B cell (primary cell): ENCODE measurements around the gene ACCS. TPM values are rescaled to one million over a fixed set of nuclear protein-coding genes. Genes with fewer than 3 reads are reported as not detected.

ENCODE experiments used
- ATAC-seq: fragments of 200-7000 bp; cut with Tn5 transposase; one replicate; pipeline ENCODE4 v1.10.0; 2021; ENCODE audit warnings: low read depth, mild to moderate bottlenecking, moderate number of reproducible peaks, moderate library complexity
- CTCF ChIA-PET: fragments of 350-600 bp; sonication (Branson Sonifier 250); formaldehyde crosslinking; loops from one replicate; lab custom pipeline; 2021; ENCODE audit warnings: antibody characterized with exemption, inconsistent platforms; lab: Charles Lee
- POLR2A ChIA-PET: fragments of 350-600 bp; sonication (Branson Sonifier 250); formaldehyde crosslinking; loops from one replicate; lab custom pipeline; 2021; ENCODE audit warnings: antibody characterized with exemption; lab: Charles Lee
- DNase-seq: peaks from one replicate; pipeline ENCODE4 v3.0.0; 2013
- H2AFZ ChIP-seq: 2 replicates; pipeline ENCODE4 v1.6.1; 2012; ENCODE audit warnings: mild to moderate bottlenecking, low read depth, low read length; ENCODE audit not compliant: insufficient read depth, poor library complexity, severe bottlenecking
- H3K27ac ChIP-seq, 2 donors: 1 replicate in 1 of 2; 2 replicates in 1 of 2; pipeline ENCODE4 v1.5.1; 2012 to 2013; ENCODE audit warnings: low read length in 2 of 2, mild to moderate bottlenecking in 2 of 2, moderate library complexity in 1 of 2
- H3K27me3 ChIP-seq, 4 experiments: fragments of 200-600 bp in 1 of 4; sonication (generic) in 1 of 4; replicated peaks in 1 of 4; 1 replicate in 2 of 4; 2 replicates in 2 of 4; pipeline versions ENCODE4 v1.6.1 to v1.7.0; 2013 to 2016; ENCODE audit warnings: low read length in 3 of 4, mild to moderate bottlenecking in 2 of 4, mixed read lengths in 1 of 4, moderate library complexity in 1 of 4; ENCODE audit not compliant: insufficient read depth in 4 of 4, control insufficient read depth in 3 of 4; ENCODE audit errors: control extremely low read depth in 1 of 4
- H3K36me3 ChIP-seq, 2 experiments: replicated peaks in 1 of 2; 1 replicate in 1 of 2; 2 replicates in 1 of 2; pipeline versions ENCODE4 v1.6.1 to v1.7.1; 2013; ENCODE audit warnings: low read length in 1 of 2; ENCODE audit not compliant: insufficient read depth in 2 of 2, control insufficient read depth in 1 of 2; ENCODE audit errors: control extremely low read depth in 1 of 2, extremely low read depth in 1 of 2
- H3K4me1 ChIP-seq, 2 donors: fragments of 200-600 bp in 1 of 2; sonication (generic) in 1 of 2; 1 replicate in 1 of 2; 2 replicates in 1 of 2; pipeline versions ENCODE4 v1.5.1 to v1.6.1; 2013 to 2017; ENCODE audit warnings: low read length in 2 of 2; ENCODE audit not compliant: control insufficient read depth in 2 of 2, insufficient read depth in 2 of 2
- H3K4me2 ChIP-seq: replicated peaks from 2 replicates; pipeline ENCODE3; 2012; ENCODE audit warnings: mild to moderate bottlenecking, low read depth, low read length; ENCODE audit not compliant: poor library complexity, severe bottlenecking
- H3K4me3 ChIP-seq, 5 experiments: fragments of 200-600 bp in 1 of 5; sonication (generic) in 1 of 5; 1 replicate in 3 of 5; 2 replicates in 2 of 5; pipeline versions ENCODE4 v1.5.1 to v1.7.0; 2011 to 2016; ENCODE audit warnings: low read length in 4 of 5, mild to moderate bottlenecking in 4 of 5, low read depth in 2 of 5, control low read depth in 1 of 5, moderate library complexity in 1 of 5; ENCODE audit not compliant: insufficient read depth in 1 of 5; ENCODE audit errors: control extremely low read depth in 1 of 5, extremely low read depth in 1 of 5
- H3K79me2 ChIP-seq: fragments of 200-600 bp; sonication (generic); one replicate; pipeline ENCODE4 v1.6.0; 2016; ENCODE audit warnings: low read length; ENCODE audit not compliant: control insufficient read depth, insufficient read depth
- H3K9ac ChIP-seq: fragments of 200-600 bp; sonication (generic); 2 replicates; pipeline ENCODE4 v1.6.1; 2017; ENCODE audit warnings: mild to moderate bottlenecking, low read length, moderate library complexity
- H3K9me3 ChIP-seq, 3 donors: one replicate each; pipeline versions ENCODE4 v1.6.1 to v1.7.1; 2013; ENCODE audit warnings: low read length in 2 of 3; ENCODE audit not compliant: control insufficient read depth in 2 of 3, insufficient read depth in 1 of 3; ENCODE audit errors: control extremely low read depth in 1 of 3
- H4K20me1 ChIP-seq: 2 replicates; pipeline ENCODE4 v1.6.0; 2012; ENCODE audit warnings: mild to moderate bottlenecking, low read length; ENCODE audit not compliant: insufficient read depth, control insufficient read depth, poor library complexity, severe bottlenecking
- H3K27ac Mint-ChIP-seq: one replicate; pipeline ENCODE4 v1.8.0; 2021; ENCODE audit warnings: mixed read lengths
- H3K27me3 Mint-ChIP-seq: one replicate; pipeline ENCODE4 v1.8.0; 2021; ENCODE audit warnings: mixed read lengths
- H3K4me1 Mint-ChIP-seq: one replicate; pipeline ENCODE4 v1.8.0; 2021; ENCODE audit warnings: mixed read lengths
- H3K4me3 Mint-ChIP-seq: one replicate; pipeline ENCODE4 v1.8.0; 2021; ENCODE audit warnings: mixed read lengths
- H3K9me3 Mint-ChIP-seq: one replicate; pipeline ENCODE4 v1.8.0; 2022; ENCODE audit warnings: mixed read lengths; ENCODE audit not compliant: insufficient read depth
- CTCF ChIP-seq: fragments of 200-600 bp; IDR thresholded peaks from one replicate; pipeline ENCODE4 v1.8.0; 2022; ENCODE audit warnings: antibody characterized with exemption, mild to moderate bottlenecking
- EZH2 ChIP-seq: IDR thresholded peaks from 2 replicates; pipeline ENCODE4 v1.6.1; 2012; ENCODE audit warnings: borderline replicate concordance, low read depth, mild to moderate bottlenecking, moderate library complexity, low read length; ENCODE audit not compliant: insufficient read depth, poor library complexity, severe bottlenecking
- WGBS: methylation state at CpG from one replicate; pipeline ENCODE4 v1.1.5; 2013; ENCODE audit warnings: missing lambda C conversion rate; ENCODE audit not compliant: insufficient coverage; 5-methylcytosine and 5-hydroxymethylcytosine counted together
- intact Hi-C: fragments of 100-400 bp; cut with micrococcal nuclease; formaldehyde crosslinking; loops from one replicate; pipeline ENCODE4 v1.10.0; 2022
- polyA plus RNA-seq: library from polyadenylated mRNA; depleted of rRNA; stranded (reverse); fragments of >200 nt; gene quantifications from 2 replicates; pipeline ENCODE4 v1.2.3, GENCODE V29; 2012
- total RNA-seq, 2 donors: library from RNA; stranded (reverse); fragments of 120-200 nt in 1 of 2; gene quantifications; 1 replicate in 1 of 2; 2 replicates in 1 of 2; pipeline versions ENCODE4 v1.2.3 to v1.2.4, GENCODE V29; 2013 to 2022

Gene ACCS
- total and polyA plus RNA-seq, 2 donors (not counting 1 experiment from before 2014, with no cell fraction given): 59.5 to 63.2 TPM

- ChIA-PET POLR2A (no interaction called here), CTCF (no interaction called here)
- no peak overlapping the region for H3K27ac ChIP-seq
- H3K4me1 Mint-ChIP-seq: no peaks in the 10 kb centered on the region
- no peak overlapping the region for H3K4me3 ChIP-seq
- H4K20me1 ChIP-seq: no peaks in the 10 kb centered on the region
- no peak overlapping the region for H3K9ac ChIP-seq
- WGBS: 38% methylated on average over 10 of the region's 12 CpGs
- H2AFZ ChIP-seq: no peak overlapping the region
- peaks cover 0 to 8% (median 0%) of the 10 kb centered on the region in 4 experiments for H3K27me3 ChIP-seq
- no peaks in the 10 kb centered on the region for H3K4me1 ChIP-seq
- TF ChIP-seq CTCF: no peak
- no peak for TF ChIP-seq EZH2
- no peaks in the 10 kb centered on the region for H3K36me3 ChIP-seq
- no peak overlapping the region for H3K27ac Mint-ChIP-seq
- ATAC-seq: no peak
- intact Hi-C loops: no loop called here
- H3K9me3 ChIP-seq: peaks cover 3 to 10% (median 9%) of the 10 kb centered on the region in 3 donors
- no peak overlapping the region for H3K4me2 ChIP-seq
- H3K27me3 Mint-ChIP-seq: peaks cover 25% of the 10 kb centered on the region
- no peaks in the 10 kb centered on the region for H3K79me2 ChIP-seq
- H3K4me3 Mint-ChIP-seq: no peak overlapping the region
- peak; percentile 4 for DNase-seq
- H3K9me3 Mint-ChIP-seq: peaks cover 4% of the 10 kb centered on the region
These were observed 29.0 kb upstream of the ACCS start for GRCh38 chr11:44036811-44037657.

- H4K20me1 ChIP-seq: no peaks in the 10 kb centered on the region
- Mint-ChIP-seq H3K27ac (no peak overlapping the region), H3K9me3 (peaks cover 4% of the 10 kb centered on the region), H3K4me3 (no peak overlapping the region), H3K27me3 (peaks cover 22% of the 10 kb centered on the region), H3K4me1 (no peaks in the 10 kb centered on the region)
- no peaks in the 10 kb centered on the region for H3K79me2 ChIP-seq
- CTCF ChIA-PET: no interaction called here
- H3K27me3 ChIP-seq: peaks cover 0 to 3% (median 0%) of the 10 kb centered on the region in 4 experiments
- TF ChIP-seq CTCF (no peak), EZH2 (no peak)
- ATAC-seq (no peak), DNase-seq (no peak)
- 100% methylated on average over 1 of the region's 2 CpGs for WGBS
- POLR2A ChIA-PET: no interaction called here
- intact Hi-C loops: no loop called here
- peaks cover 3 to 10% (median 9%) of the 10 kb centered on the region in 3 donors for H3K9me3 ChIP-seq
- no peaks in the 10 kb centered on the region for H3K36me3 ChIP-seq
- no peak overlapping the region for H3K4me2 ChIP-seq
- no peaks in the 10 kb centered on the region for H3K4me1 ChIP-seq
- no peak overlapping the region for H3K4me3 ChIP-seq
- H3K27ac ChIP-seq: no peak overlapping the region
- H3K9ac ChIP-seq: no peak overlapping the region
- H2AFZ ChIP-seq: no peak overlapping the region
These were observed 28.4 kb upstream of the ACCS start for GRCh38 chr11:44037658-44037998.
